H1 (cell line): ENCODE measurements around the gene INF2. TPM values are rescaled to one million over a fixed set of nuclear protein-coding genes. Genes with fewer than 3 reads are reported as not detected.

Experiments
- CTCF ChIA-PET: fragments of 300-600 bp; sonication (Branson Sonifier 250); formaldehyde crosslinking; loops from one replicate; lab custom pipeline; 2021; ENCODE audit not compliant: partially characterized antibody; lab: Charles Lee
- POLR2A ChIA-PET: fragments of 300-600 bp; sonication (Branson Sonifier 250); formaldehyde crosslinking; loops from one replicate; lab custom pipeline; 2021; ENCODE audit warnings: inconsistent platforms; ENCODE audit not compliant: partially characterized antibody; lab: Charles Lee
- DNase-seq, 2 experiments: peaks; one replicate each; pipeline versions ENCODE4 v3.0.0 to v3.0.0-alpha.2; 2010 to 2022; ENCODE audit warnings: low spot score in 2 of 2, low read depth in 1 of 2, mixed read lengths in 1 of 2
- FAIRE-seq: peaks from 2 replicates; lab custom pipeline; 2011; peaks lifted over from hg19 to GRCh38; lab: Jason Lieb, UNC
- H2AFZ ChIP-seq: 2 replicates; pipeline ENCODE4 v1.8.1; 2012; ENCODE audit warnings: low read length, inconsistent platforms
- H2AK5ac ChIP-seq: 2 replicates; pipeline ENCODE4 v1.6.1; 2013; ENCODE audit warnings: low read depth, low read length
- H2BK120ac ChIP-seq: replicated peaks from 2 replicates; pipeline ENCODE3; 2013; ENCODE audit warnings: low read depth, low read length, inconsistent platforms
- H2BK12ac ChIP-seq: 2 replicates; pipeline ENCODE4 v1.6.1; 2013; ENCODE audit warnings: low read depth, low read length
- H2BK15ac ChIP-seq: 2 replicates; pipeline ENCODE4 v1.6.1; 2013; ENCODE audit warnings: low read length
- H2BK20ac ChIP-seq: 2 replicates; pipeline ENCODE4 v1.6.1; 2013; ENCODE audit warnings: low read length
- H2BK5ac ChIP-seq: 2 replicates; pipeline ENCODE4 v1.6.1; 2013; ENCODE audit warnings: low read depth, low read length
- H3K14ac ChIP-seq: 2 replicates; pipeline ENCODE4 v1.6.1; 2013; ENCODE audit warnings: inconsistent platforms; ENCODE audit not compliant: insufficient read length
- H3K18ac ChIP-seq: 2 replicates; pipeline ENCODE4 v1.6.1; 2013; ENCODE audit warnings: low read length; ENCODE audit errors: extremely low read depth
- H3K23ac ChIP-seq: 2 replicates; pipeline ENCODE4 v1.6.1; 2013; ENCODE audit warnings: inconsistent platforms; ENCODE audit not compliant: insufficient read length
- H3K23me2 ChIP-seq: 2 replicates; pipeline ENCODE4 v1.6.1; 2013; ENCODE audit warnings: low read depth, low read length
- H3K27ac ChIP-seq: 2 replicates; pipeline ENCODE4 v1.6.1; 2011; ENCODE audit warnings: low read depth, low read length, inconsistent platforms
- H3K27me3 ChIP-seq, 4 experiments: replicated peaks in 1 of 4; 1 replicate in 1 of 4; 2 replicates in 3 of 4; pipeline versions ENCODE4 v1.6.1 to v1.8.1; 2011 to 2013; ENCODE audit warnings: low read length in 3 of 4, mild to moderate bottlenecking in 3 of 4, inconsistent platforms in 2 of 4, mixed read lengths in 2 of 4, moderate library complexity in 1 of 4; ENCODE audit not compliant: control insufficient read depth in 3 of 4, insufficient read depth in 3 of 4; ENCODE audit errors: extremely low read depth in 1 of 4
- H3K36me3 ChIP-seq, 4 experiments: 2 replicates each; pipeline versions ENCODE4 v1.6.1 to v1.8.1; 2011 to 2013; ENCODE audit warnings: mild to moderate bottlenecking in 4 of 4, low read length in 3 of 4, moderate library complexity in 2 of 4, control low read depth in 1 of 4, inconsistent platforms in 1 of 4; ENCODE audit not compliant: insufficient read depth in 4 of 4, control insufficient read depth in 2 of 4
- H3K4ac ChIP-seq: replicated peaks from 2 replicates; pipeline ENCODE3; 2013; ENCODE audit warnings: low read length, low read depth, mixed read lengths, inconsistent platforms; ENCODE audit not compliant: insufficient read length
- H3K4me1 ChIP-seq, 4 experiments: replicated peaks in 1 of 4; 1 replicate in 1 of 4; 2 replicates in 3 of 4; pipeline versions ENCODE4 v1.6.1 to v1.8.1; 2011 to 2013; ENCODE audit warnings: low read length in 3 of 4, inconsistent platforms in 2 of 4, mixed read lengths in 1 of 4; ENCODE audit not compliant: insufficient read depth in 4 of 4, control insufficient read depth in 3 of 4
- H3K4me2 ChIP-seq, 2 experiments: 2 replicates each; pipeline versions ENCODE4 v1.6.1 to v1.8.1; 2011 to 2013; ENCODE audit warnings: low read depth in 2 of 2, low read length in 2 of 2, control low read depth in 1 of 2, inconsistent platforms in 1 of 2, mild to moderate bottlenecking in 1 of 2; ENCODE audit not compliant: insufficient read depth in 1 of 2
- H3K4me3 ChIP-seq, 4 experiments: fragments of 200-600, 300-600 bp in 1 of 4; sonication (generic), shearing (Covaris generic), sonication (Bioruptor Twin) in 1 of 4; 2 replicates each; pipeline versions ENCODE4 v1.5.1 to v1.8.1; 2011 to 2016; ENCODE audit warnings: low read length in 4 of 4, low read depth in 3 of 4, control low read depth in 2 of 4, inconsistent platforms in 2 of 4, mild to moderate bottlenecking in 2 of 4, mixed read lengths in 1 of 4, moderate library complexity in 1 of 4; ENCODE audit not compliant: insufficient read depth in 2 of 4; ENCODE audit errors: extremely low read depth in 1 of 4
- H3K56ac ChIP-seq: replicated peaks from 2 replicates; pipeline ENCODE3; 2013; ENCODE audit warnings: low read depth, mild to moderate bottlenecking, mixed read lengths, low read length, inconsistent platforms; ENCODE audit not compliant: insufficient read length
- H3K79me1 ChIP-seq: 2 replicates; pipeline ENCODE4 v1.6.1; 2013; ENCODE audit warnings: low read depth, low read length, control low read depth
- H3K79me2 ChIP-seq, 2 experiments: 2 replicates each; pipeline versions ENCODE4 v1.6.1 to v1.8.1; 2012 to 2013; ENCODE audit warnings: low read length in 2 of 2, mild to moderate bottlenecking in 2 of 2, inconsistent platforms in 1 of 2; ENCODE audit not compliant: insufficient read depth in 2 of 2, control insufficient read depth in 1 of 2
- H3K9ac ChIP-seq, 4 experiments: replicated peaks in 1 of 4; 1 replicate in 1 of 4; 2 replicates in 3 of 4; pipeline versions ENCODE4 v1.6.1 to v1.8.1; 2011 to 2013; ENCODE audit warnings: low read depth in 3 of 4, low read length in 3 of 4, control low read depth in 2 of 4, mild to moderate bottlenecking in 2 of 4, moderate library complexity in 2 of 4, inconsistent platforms in 1 of 4; ENCODE audit errors: extremely low read depth in 1 of 4
- H3K9me3 ChIP-seq, 2 experiments: 2 replicates each; pipeline versions ENCODE4 v1.6.1 to v1.8.1; 2012 to 2013; ENCODE audit warnings: mild to moderate bottlenecking in 2 of 2, moderate library complexity in 2 of 2, control low read depth in 1 of 2, inconsistent platforms in 1 of 2, low read depth in 1 of 2, low read length in 1 of 2, mixed read lengths in 1 of 2; ENCODE audit not compliant: insufficient read depth in 2 of 2
- H4K20me1 ChIP-seq, 2 experiments: replicated peaks in 1 of 2; 2 replicates each; pipeline versions ENCODE3 to v1.8.1; 2011 to 2013; ENCODE audit warnings: inconsistent platforms in 2 of 2, low read length in 2 of 2, mild to moderate bottlenecking in 1 of 2; ENCODE audit not compliant: insufficient read depth in 2 of 2, control insufficient read depth in 1 of 2
- H4K5ac ChIP-seq: 2 replicates; pipeline ENCODE4 v1.6.1; 2013; ENCODE audit warnings: low read length, low read depth, mixed read lengths, inconsistent platforms; ENCODE audit not compliant: insufficient read length
- H4K8ac ChIP-seq: 2 replicates; pipeline ENCODE4 v1.8.0; 2013; ENCODE audit warnings: mild to moderate bottlenecking, moderate library complexity, low read length, inconsistent platforms; ENCODE audit not compliant: insufficient read depth; ENCODE audit errors: extremely low read depth
- H4K91ac ChIP-seq: replicated peaks from 2 replicates; pipeline ENCODE3; 2013; ENCODE audit warnings: low read length, mixed read lengths, inconsistent platforms; ENCODE audit not compliant: insufficient read length
- ATF3 ChIP-seq: IDR thresholded peaks from 2 replicates; pipeline ENCODE4 v1.6.1; 2011; ENCODE audit warnings: low read depth, mild to moderate bottlenecking, low read length; ENCODE audit not compliant: insufficient read depth
- BCL11A ChIP-seq, 2 experiments: IDR thresholded peaks; one replicate each; pipeline ENCODE4 v1.6.1; 2011; ENCODE audit warnings: low read depth in 2 of 2, low read length in 2 of 2, mild to moderate bottlenecking in 2 of 2
- EZH2 ChIP-seq: fragments of 200-600 bp; sonication (generic); IDR thresholded peaks from 2 replicates; pipeline ENCODE4 v1.7.1; 2012; ENCODE audit warnings: low read depth, mild to moderate bottlenecking, moderate library complexity, low read length, inconsistent platforms; ENCODE audit not compliant: severe bottlenecking
- GABPA ChIP-seq: IDR thresholded peaks from 2 replicates; pipeline ENCODE4 v1.6.1; 2011; ENCODE audit warnings: mild to moderate bottlenecking, low read length, moderate library complexity, borderline replicate concordance; ENCODE audit not compliant: insufficient read depth
- JUN ChIP-seq: IDR thresholded peaks from 2 replicates; pipeline ENCODE4 v1.6.1; 2011; ENCODE audit warnings: low read depth, mild to moderate bottlenecking, improper control_type of control experiment, low read length
- NANOG ChIP-seq: IDR thresholded peaks from 2 replicates; pipeline ENCODE4 v1.6.1; 2011; ENCODE audit warnings: low read length, low read depth, mild to moderate bottlenecking, inconsistent platforms; ENCODE audit not compliant: insufficient read depth, poor library complexity, severe bottlenecking
- SIN3A ChIP-seq, 2 experiments: IDR thresholded peaks in 1 of 2; conservative IDR thresholded peaks in 1 of 2; 2 replicates each; pipeline ENCODE4 v1.6.1; 2011 to 2012; ENCODE audit warnings: low read length in 2 of 2, improper control_type of control experiment in 1 of 2, low read depth in 1 of 2, mild to moderate bottlenecking in 1 of 2
- SIX5 ChIP-seq: IDR thresholded peaks from 2 replicates; pipeline ENCODE4 v1.6.1; 2011; ENCODE audit warnings: mild to moderate bottlenecking, low read depth, low read length
- SP1 ChIP-seq: IDR thresholded peaks from 2 replicates; pipeline ENCODE4 v1.6.1; 2011; ENCODE audit warnings: low read depth, low read length
- YY1 ChIP-seq: IDR thresholded peaks from 2 replicates; pipeline ENCODE4 v1.6.1; 2011; ENCODE audit warnings: low read depth, mild to moderate bottlenecking, low read length
- ZNF274 ChIP-seq: IDR thresholded peaks from 2 replicates; pipeline ENCODE4 v1.7.0; 2012; ENCODE audit warnings: low read length, borderline replicate concordance; ENCODE audit errors: extremely low read depth
- WGBS, 2 experiments: shearing (Covaris generic) in 1 of 2; methylation state at CpG; one replicate each; pipeline versions ENCODE4 v1.1.6 to v1.1.7; 2013 to 2015; ENCODE audit warnings: low lambda C conversion rate in 2 of 2, mixed read lengths in 2 of 2, inconsistent platforms in 1 of 2, low coverage in 1 of 2, missing lambda C conversion rate in 1 of 2; ENCODE audit not compliant: insufficient replicate concordance in 2 of 2, insufficient coverage in 1 of 2, insufficient read length in 1 of 2; ENCODE audit errors: extremely low coverage in 1 of 2, missing lambda C conversion rate in 1 of 2; 5-methylcytosine and 5-hydroxymethylcytosine counted together
- polyA plus RNA-seq, 7 experiments: library from polyadenylated mRNA; depleted of rRNA in 3 of 7; stranded (reverse) in 5 of 7; unstranded in 2 of 7; fragments of >200 nt in 5 of 7; fragments of 200-250 nt in 2 of 7; gene quantifications; 1 replicate in 5 of 7; 2 replicates in 1 of 7; 4 replicates in 1 of 7; pipeline versions ENCODE4 v1.2.1 to v1.2.3, GENCODE V29; 2011 to 2013; ENCODE audit warnings: missing spikeins in 2 of 7, mixed read lengths in 2 of 7
- total RNA-seq: library from RNA; stranded (reverse); fragmentation: NEBNext Ultra II Directional; extraction: Animal tissue kit (Norgen Biotek cat#: 25700); gene quantifications from 2 replicates; pipeline ENCODE4 v1.2.1, GENCODE V29; 2021

INF2 gene
- total and polyA plus RNA-seq, 2 of the 8 experiments (the other 6 are each of a cell fraction or from before 2014, with no cell fraction given): 29.1 to 59.5 TPM

- Histone ChIP-seq H2AK5ac (no peak overlapping the region), H3K23me2 (no peaks in the 10 kb centered on the region), H2AFZ (no peak overlapping the region), H3K56ac (no peak overlapping the region), H3K79me2 (no peaks in the 10 kb centered on the region), H4K91ac (no peak overlapping the region), H3K23ac (no peak overlapping the region), H3K4me2 (no peak overlapping the region), H4K20me1 (peaks cover 0 to 9% of the 10 kb centered on the region in 2 experiments), H2BK120ac (no peak overlapping the region), H2BK20ac (no peak overlapping the region), H3K18ac (no peak overlapping the region), H4K8ac (peak overlapping the region; percentile 68; the same call in 1 of the 2 replicates), H3K79me1 (no peaks in the 10 kb centered on the region), H4K5ac (no peak overlapping the region), H3K36me3 (peaks cover 0 to 4% (median 0%) of the 10 kb centered on the region in 4 experiments; a peak in 1 of 8 replicates), H3K4ac (no peak overlapping the region), H3K14ac (no peak overlapping the region), H3K27ac (no peak overlapping the region), H3K9ac (no peak overlapping the region; a peak in 1 of 7 replicates), H2BK5ac (no peak overlapping the region), H3K4me1 (no peaks in the 10 kb centered on the region; a peak in 2 of 7 replicates), H3K9me3 (no peaks in the 10 kb centered on the region), H2BK12ac (no peak overlapping the region), H2BK15ac (no peak overlapping the region), H3K27me3 (peaks cover 0 to 5% (median 0%) of the 10 kb centered on the region in 4 experiments; a peak in 2 of 7 replicates), H3K4me3 (no peak overlapping the region)
- ChIA-PET POLR2A (interaction anchor here (0.7 to 2.1 kb wide), 4 partner anchors 9 to 53 kb away, joined by 3 to 6 read pairs (median 4); no protein-coding TSS in a partner anchor), CTCF (interaction anchor here (0.7 to 4.6 kb wide), 4 partner anchors 10 to 1045 kb away, joined by 3 to 18 read pairs (median 6); partner anchors contain the start of gene ADSS1)
- FAIRE-seq (no peak), DNase-seq (no peak)
- 94% methylated on average over 26 of the region's 26 CpGs; no CpG with 5 or more reads in 1 of the 2 experiments for WGBS, 2 experiments
- TF ChIP-seq BCL11A (IDR thresholded peaks at IDR 0.05; ENCODE audit: low read depth in 2 of 2, low read length in 2 of 2): no peak
- no peak for TF ChIP-seq NANOG
- no peak for TF ChIP-seq JUN
- no peak for TF ChIP-seq GABPA
- TF ChIP-seq SIN3A (conservative IDR thresholded peaks at IDR 0.05 in 1 of 2, IDR thresholded peaks at IDR 0.05 in 1 of 2; ENCODE audit: low read depth in 1 of 2, low read length in 2 of 2): no peak
- no peak for TF ChIP-seq ATF3
- TF ChIP-seq ZNF274: no peak
- TF ChIP-seq SIX5: no peak
- TF ChIP-seq SP1: no peak
- TF ChIP-seq EZH2: no peak
- TF ChIP-seq YY1: no peak
Measured at GRCh38 chr14:104735830-104736642, 46.6 kb downstream of the INF2 start.
